ENCODE results near the gene SUSD1. TPM values are rescaled to one million over a fixed set of nuclear protein-coding genes. Genes with fewer than 3 reads are reported as not detected.

SUSD1 gene
- total and polyA plus RNA-seq, 8 donors: 1.6 to 50.4 (median 21.1) TPM

DNA sequence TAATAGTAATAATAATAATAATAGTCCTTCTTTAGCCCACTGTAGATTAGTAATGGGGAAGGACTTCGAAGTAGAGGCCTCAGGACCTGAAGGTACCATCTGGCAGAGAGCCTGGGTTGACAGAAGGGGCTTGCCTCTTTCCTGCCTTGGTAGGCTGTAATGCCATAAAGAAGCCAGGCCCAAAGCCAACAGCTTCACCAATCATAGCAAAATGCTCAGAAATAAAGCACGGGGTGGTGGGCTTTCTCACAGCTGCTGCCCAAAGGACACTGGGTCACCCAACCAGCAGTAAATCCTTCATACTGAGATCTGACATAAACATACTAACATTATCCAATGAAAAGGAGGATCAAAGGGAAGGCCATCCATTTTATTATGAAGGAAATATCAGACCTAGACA lies 70.7 kb downstream of the SUSD1 start:
- TF ChIP-seq EP300 (IDR thresholded peaks at IDR 0.05): no peak
- TF ChIP-seq POLR2A (IDR thresholded peaks at IDR 0.05): no peak
- TF ChIP-seq CTCF (IDR thresholded peaks at IDR 0.05): no peak
- no peak for TF ChIP-seq POLR2AphosphoS5 (IDR thresholded peaks at IDR 0.05)
- Histone ChIP-seq H3K27me3 (no peaks in the 10 kb centered on the region), H3K27ac (no peak overlapping the region), H3K9me3 (no peaks in the 10 kb centered on the region), H3K4me3 (no peak overlapping the region), H3K4me1 (no peaks in the 10 kb centered on the region), H3K36me3 (peaks cover 0 to 4% (median 0%) of the 10 kb centered on the region in 4 donors)
- DNase-seq: no peak
- intact Hi-C loops (cut with DNase I; ENCODE audit: low total_unique reads): no loop called here
- 85 to 98% (median 92%) methylated on average over 2 of the region's 2 CpGs for WGBS, 5 donors

GRCh38 chr9:112103405-112103804 lies 71.7 kb downstream of the SUSD1 start:
- H3K4me1 ChIP-seq: no peaks in the 10 kb centered on the region
- H3K4me3 ChIP-seq: no peak overlapping the region
- H3K27me3 ChIP-seq: no peaks in the 10 kb centered on the region
- WGBS, 5 donors: 92 to 97% (median 95%) methylated on average over 5 of the region's 5 CpGs
- H3K27ac ChIP-seq: no peak overlapping the region
- DNase-seq: no peak
- TF ChIP-seq CTCF (IDR thresholded peaks at IDR 0.05) (no peak), EP300 (IDR thresholded peaks at IDR 0.05) (no peak), POLR2A (IDR thresholded peaks at IDR 0.05) (no peak), POLR2AphosphoS5 (IDR thresholded peaks at IDR 0.05) (no peak)
- H3K9me3 ChIP-seq: no peaks in the 10 kb centered on the region
- intact Hi-C loops (cut with DNase I; ENCODE audit: low total_unique reads): no loop called here
- peaks cover 0 to 4% (median 0%) of the 10 kb centered on the region in 4 donors for H3K36me3 ChIP-seq

GRCh38 chr9:112097712-112098688 lies 77.1 kb downstream of the SUSD1 start:
- Histone ChIP-seq H3K27me3 (no peaks in the 10 kb centered on the region), H3K4me1 (peaks cover 7 to 20% (median 11%) of the 10 kb centered on the region in 4 donors), H3K27ac (no peak overlapping the region), H3K4me3 (no peak overlapping the region), H3K36me3 (no peaks in the 10 kb centered on the region), H3K9me3 (no peaks in the 10 kb centered on the region)
- intact Hi-C loops (cut with DNase I; ENCODE audit: low total_unique reads): loop anchor here (10.0 kb wide), 1 partner anchor 267 kb away; no protein-coding TSS in a partner anchor
- WGBS, 5 donors: 58 to 72% (median 64%) methylated on average over 15 of the region's 15 CpGs
- DNase-seq: peak; percentile 66 to 91
- TF ChIP-seq EP300 (IDR thresholded peaks at IDR 0.05) (no peak), POLR2AphosphoS5 (IDR thresholded peaks at IDR 0.05) (peak in 1 of 3 donors; percentile 33), CTCF (IDR thresholded peaks at IDR 0.05) (peak in 5 of 7 experiments; percentile 52 to 91 (median 82)), POLR2A (IDR thresholded peaks at IDR 0.05) (no peak)

DNA sequence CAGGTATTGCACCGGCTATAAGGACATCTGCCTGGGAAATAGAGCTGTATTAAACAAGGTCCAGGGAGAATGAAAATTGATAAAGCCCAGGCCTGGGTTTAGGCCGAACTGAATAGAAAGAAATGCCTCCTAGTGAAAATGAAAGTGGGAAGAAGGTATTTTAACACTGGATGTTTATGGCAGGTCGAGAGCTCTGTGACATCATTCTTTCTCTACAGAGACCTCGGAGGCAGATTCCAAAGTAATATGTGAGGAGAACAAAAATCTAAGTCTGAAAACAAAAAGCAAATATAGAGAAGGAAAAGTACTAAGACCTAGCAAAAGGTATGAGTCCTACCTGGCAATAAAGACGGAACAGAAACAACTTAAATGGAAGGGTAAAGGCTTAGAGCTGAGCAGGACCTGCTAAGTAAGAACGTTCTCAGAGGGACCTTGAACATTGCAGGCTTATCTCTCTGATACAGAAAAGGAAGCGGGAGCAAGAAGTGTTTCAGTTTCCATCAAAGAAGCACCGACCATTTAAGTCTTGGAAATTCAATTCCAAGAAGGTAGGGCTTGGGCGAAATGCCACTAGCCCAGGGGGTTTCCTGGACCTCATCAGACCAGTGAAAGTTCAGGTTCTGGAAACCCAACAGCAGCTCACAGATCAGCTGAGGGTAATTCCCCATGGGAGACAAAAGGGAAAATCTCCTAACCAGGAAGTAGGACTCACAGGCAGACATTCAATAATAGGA lies 80.0 kb downstream of the SUSD1 start:
- H3K27ac ChIP-seq: peak overlapping the region in 4 of 5 donors; percentile 37 to 87 (median 50)
- no peak for TF ChIP-seq POLR2A (IDR thresholded peaks at IDR 0.05)
- TF ChIP-seq CTCF (IDR thresholded peaks at IDR 0.05): no peak
- TF ChIP-seq EP300 (IDR thresholded peaks at IDR 0.05): no peak
- no peak for TF ChIP-seq POLR2AphosphoS5 (IDR thresholded peaks at IDR 0.05)

More for the DNA sequence above, 80.0 kb downstream of the SUSD1 start:
- Histone ChIP-seq H3K36me3 (no peaks in the 10 kb centered on the region), H3K27me3 (no peaks in the 10 kb centered on the region), H3K4me1 (peaks cover 7 to 26% (median 13%) of the 10 kb centered on the region in 4 donors), H3K9me3 (no peaks in the 10 kb centered on the region), H3K4me3 (peak overlapping the region in 1 of 4 donors; percentile 11)
- 22 to 47% (median 42%) methylated on average over 9 of the region's 9 CpGs for WGBS, 5 donors
- intact Hi-C loops (cut with DNase I; ENCODE audit: low total_unique reads): loop anchor here (10.0 kb wide), 1 partner anchor 270 kb away; no protein-coding TSS in a partner anchor
- peak; percentile 45 to 54 for DNase-seq

Measured in stomach (tissue), 9 donors.